ENCODE measurements around the gene SEC61A2.
"Not testable (repeated sequence)": the region's sequence is repeated elsewhere in the genome, so short reads cannot be mapped to it uniquely, and the experiment has no call there.

SEC61A2 gene

GRCh38 chr10:12160664-12161063 lies 31.2 kb downstream of the SEC61A2 start:
- no peak for DNase-seq (ENCODE audit: low read depth, low spot score)

DNA sequence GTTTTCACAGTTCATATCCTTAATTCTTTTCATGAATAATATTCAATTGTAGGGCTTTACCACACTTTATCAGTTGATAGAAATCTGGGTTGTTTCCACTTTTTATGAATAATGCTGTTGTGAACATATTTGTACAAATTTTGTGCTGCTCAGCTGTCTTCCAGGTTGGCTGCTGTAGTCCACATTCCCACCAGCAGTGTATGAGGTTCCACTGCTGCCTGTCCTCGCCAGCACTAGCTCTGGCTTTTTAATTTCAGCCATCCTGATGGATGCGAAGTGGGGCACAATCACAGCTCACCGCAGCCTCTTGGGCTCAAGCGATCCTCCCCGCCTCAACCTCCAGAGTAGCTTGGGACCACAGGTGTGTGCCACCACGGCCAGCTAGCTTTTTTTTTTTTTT lies 33.5 kb downstream of the SEC61A2 start:
- DNase-seq (ENCODE audit: low read depth, low spot score): no peak

GRCh38 chr10:12164085-12164484 lies 34.6 kb downstream of the SEC61A2 start:
- DNase-seq (ENCODE audit: low read depth, low spot score): no peak

GRCh38 chr10:12165036-12165435 lies 35.6 kb downstream of the SEC61A2 start:
- DNase-seq (ENCODE audit: low read depth, low spot score): no peak

DNA sequence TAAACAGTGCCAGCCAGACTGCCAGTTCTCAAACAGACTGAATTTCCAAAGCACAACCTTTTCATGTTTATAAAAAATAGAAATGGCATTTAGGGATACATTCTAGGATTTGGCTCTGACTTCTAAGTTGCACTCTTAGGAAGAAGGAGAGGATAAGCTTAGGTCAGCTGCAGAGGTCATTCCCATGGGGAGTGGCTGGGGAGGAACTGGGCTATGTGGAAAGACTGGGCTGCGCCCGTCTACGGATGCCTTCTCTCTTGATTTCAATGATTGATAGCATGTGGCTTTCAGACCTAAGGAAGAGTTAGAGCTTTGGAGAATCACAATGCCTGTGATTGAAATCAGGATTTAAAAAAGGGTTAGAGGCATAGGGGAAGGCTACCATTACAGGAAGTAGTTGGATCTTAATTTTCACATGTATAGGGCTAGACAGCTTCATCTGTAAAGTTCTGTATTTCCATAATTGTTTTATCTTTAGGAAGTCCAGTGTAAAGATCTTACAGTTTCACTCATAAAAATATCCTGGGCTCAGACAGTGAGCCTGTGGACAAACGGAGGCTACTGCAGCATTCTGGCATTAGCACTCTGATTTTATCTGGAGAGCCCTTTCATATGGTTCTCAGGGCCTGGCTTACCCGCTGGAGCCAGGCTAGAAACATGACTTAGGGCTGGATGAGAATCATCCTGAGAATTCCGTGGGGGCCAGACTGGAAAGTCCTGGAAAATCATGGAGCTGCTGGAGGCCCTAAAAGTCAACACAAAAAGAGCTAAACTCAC lies 36.7 kb downstream of the SEC61A2 start:
- no peak for DNase-seq (ENCODE audit: low read depth, low spot score)

- not testable (repeated sequence) for DNase-seq (ENCODE audit: low read depth, low spot score)
Observed at GRCh38 chr10:12171512-12171911, 42.0 kb downstream of the SEC61A2 start.

DNA sequence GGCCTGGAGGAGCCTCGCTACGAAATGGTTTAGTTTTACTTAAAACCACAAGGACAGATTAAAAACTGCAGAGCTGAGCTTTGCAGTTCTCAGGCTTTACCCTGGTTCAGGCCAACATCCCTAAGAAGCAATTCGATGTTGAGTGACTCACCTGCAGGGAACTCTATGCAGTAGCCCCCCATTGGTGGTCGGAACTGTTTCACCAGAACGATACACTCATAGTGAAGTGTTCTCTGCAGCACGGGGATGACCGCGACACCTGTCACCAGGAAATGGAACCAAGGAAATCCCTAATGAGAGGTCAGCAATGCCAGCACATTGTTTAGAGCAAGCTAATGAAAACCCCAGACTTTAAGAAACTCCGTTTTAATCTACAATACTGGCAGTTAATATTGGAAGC lies 48.2 kb downstream of the SEC61A2 start:
- DNase-seq (ENCODE audit: low read depth, low spot score): no peak

DNA sequence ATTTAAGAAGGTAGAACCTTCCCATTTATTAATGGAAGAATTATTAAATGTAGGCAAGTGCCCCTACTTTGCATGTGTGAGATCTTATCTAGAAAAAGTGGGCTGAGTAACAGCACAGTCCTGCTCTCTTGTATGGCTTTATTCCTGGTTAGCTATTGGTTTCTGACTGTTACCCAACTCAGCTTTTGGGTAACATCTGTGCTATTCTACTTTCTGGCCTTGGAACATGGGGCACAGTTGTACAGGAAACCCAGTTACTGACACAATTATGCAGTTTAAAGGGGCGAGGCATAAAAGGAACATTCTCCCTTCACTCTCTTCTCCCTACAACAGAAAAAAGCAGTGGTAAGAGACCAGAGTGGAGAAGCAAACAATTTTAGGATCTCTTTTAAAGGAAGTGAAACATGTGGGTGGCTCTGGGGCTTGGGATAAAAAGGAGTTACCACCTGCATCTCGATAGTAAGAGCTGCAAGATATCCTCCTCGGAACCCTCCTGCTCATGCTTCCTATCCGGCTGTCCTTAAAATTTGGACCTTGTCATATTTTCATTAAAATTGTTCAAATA lies 50.2 kb downstream of the SEC61A2 start:
- DNase-seq (ENCODE audit: low read depth, low spot score): no peak

DNA sequence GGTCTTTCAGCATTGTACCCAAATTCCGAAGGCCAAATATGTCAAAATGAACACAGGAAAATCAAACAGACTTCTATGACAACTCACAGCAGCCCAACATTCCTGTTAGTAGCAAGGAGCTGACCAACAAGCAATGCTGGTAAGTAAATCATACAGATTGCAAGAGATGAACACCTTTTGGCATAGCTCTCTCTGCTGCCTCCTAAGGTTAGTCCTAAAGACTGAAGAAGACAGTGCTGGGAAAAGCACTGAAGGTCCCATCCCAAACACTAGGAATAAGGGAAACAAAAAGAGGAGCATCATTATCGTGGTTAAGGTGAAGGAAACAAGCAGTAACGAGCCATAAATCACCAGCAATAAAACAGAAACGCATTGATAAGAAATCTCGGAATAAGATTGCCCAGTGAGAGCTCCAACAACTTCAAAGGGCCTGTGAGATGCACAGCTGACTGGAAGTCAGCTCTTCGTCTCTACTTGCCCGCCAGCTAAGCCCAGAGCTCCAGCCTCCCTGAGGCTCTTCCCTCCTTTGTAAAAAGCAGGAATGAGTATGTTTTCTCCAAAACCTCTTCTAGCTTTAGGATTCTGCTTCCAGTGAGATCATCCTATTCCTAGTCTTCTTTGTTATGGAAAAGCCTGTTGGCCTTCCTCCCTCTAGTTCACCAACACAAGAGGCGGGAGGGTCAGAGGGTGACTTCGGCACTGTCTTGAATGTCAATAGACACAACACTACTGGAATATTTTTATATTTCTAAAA lies 50.9 kb downstream of the SEC61A2 start:
- no peak for DNase-seq (ENCODE audit: low read depth, low spot score)

DNA sequence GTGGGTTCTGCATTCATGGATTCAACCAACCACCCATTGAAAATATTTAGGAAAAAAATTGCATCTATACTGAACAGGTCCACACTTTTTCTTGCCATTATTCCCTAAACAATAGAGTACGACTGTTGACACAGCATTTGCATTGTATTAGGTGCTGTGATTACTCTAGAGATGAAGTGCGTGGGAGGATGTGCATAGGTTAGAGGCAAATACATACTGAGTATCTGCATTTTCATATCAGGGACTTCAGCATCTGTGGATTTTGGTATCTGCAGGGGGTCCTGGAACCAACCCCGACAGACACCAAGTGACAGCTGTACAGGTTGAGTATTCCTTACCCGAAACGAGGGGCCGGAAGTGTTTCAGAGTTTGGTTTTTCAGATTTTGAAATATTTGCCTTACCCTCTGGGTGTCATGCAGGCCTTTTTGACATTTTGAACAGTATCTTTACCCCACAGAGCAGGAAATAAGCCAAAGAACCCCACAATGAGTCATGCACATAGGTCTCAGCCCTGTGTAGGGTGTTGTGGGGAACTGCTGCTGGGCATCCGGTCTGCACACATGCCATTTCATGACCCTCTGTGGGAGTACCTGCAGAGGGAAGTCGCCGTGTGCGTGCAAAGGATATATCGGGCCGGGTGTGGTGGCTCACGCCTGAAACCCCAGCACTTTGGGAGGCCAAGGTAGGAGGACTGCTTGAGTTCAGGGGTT lies 51.7 kb downstream of the SEC61A2 start:
- peak; percentile 41 for DNase-seq (ENCODE audit: low read depth, low spot score)

DNA sequence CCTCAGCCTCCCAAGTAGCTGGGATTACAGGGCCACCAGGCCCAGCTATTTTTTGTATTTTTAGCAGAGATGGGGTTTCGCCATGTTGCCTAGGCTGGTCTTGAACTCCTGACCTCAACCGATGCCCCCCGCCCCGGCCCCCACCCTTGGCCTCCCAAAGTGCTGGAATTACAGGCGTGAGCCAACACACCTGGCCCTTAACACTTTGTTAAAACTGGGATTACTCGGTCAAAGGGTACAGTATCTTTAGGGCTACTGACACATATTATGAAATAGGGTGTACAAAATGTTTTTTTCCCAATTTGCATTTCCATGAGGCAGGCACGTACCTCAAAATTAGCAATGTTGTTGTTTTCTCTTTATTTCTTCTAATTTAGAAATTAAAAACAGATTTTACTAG lies 54.7 kb downstream of the SEC61A2 start:
- no peak for DNase-seq (ENCODE audit: low read depth, low spot score)

- DNase-seq (ENCODE audit: low read depth, low spot score): no peak
Observed at GRCh38 chr10:12186323-12186722, 56.8 kb downstream of the SEC61A2 start.

- no peak for DNase-seq (ENCODE audit: low read depth, low spot score)
Observed at GRCh38 chr10:12187321-12187905, 57.9 kb downstream of the SEC61A2 start.

DNA sequence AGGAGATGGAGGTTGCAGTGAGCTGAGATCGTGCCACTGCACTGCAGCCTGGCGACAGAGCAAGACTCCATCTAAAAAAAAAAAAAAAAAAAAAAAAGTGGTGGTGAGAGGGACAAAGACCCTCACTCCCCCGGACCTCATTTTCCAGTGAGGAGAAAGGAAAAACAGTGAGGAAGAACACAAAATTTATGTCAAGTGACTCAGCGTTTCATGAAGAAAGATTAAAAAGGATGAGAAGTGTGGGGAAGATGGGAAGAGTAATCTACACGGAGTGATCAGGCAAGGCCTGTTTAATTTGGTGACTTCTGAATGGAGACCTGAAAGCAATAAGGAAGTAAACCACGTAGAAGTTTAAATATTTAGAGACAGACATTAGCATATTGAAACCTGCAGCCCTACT lies 59.2 kb downstream of the SEC61A2 start:
- DNase-seq (ENCODE audit: low read depth, low spot score): no peak

- no peak for DNase-seq (ENCODE audit: low read depth, low spot score)
Observed at GRCh38 chr10:12189426-12189825, 59.9 kb downstream of the SEC61A2 start.

DNA sequence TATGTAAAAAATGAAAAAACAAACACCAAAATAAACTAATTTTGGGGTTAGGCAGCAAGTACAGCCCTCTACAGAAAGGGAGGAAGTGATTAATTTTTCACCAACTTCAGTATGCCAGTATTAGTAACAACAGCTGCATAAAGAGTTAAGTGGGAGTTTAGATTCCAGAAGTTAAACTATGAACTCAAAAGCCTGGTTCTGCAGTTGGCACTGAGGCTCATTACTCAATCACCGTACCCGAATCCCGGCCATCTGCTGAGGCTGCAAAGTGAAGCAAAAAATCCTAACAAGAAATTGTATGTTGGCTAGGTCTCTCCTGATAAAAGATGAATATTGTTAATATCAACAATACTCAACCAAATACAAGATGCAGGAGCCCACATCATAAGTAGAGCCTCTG lies 62.2 kb downstream of the SEC61A2 start:
- no peak for DNase-seq (ENCODE audit: low read depth, low spot score)

DNA sequence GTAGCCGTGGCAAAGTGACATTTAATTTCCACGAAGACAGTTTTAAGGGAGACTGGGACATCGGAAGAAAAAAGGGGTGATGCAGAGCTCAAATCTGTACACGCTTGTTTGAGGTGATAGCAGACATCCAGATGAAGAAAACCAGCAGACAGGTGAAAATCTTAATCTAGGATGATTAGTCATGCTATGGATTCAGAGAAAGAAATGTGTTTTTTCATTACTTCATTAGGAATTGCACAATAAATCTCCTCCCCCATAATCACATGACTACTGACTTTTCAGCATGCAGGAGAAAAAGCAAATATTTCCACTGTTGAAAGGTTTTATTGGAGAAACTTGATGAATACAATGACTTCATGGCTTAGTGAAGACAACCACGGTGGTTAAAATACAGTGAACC lies 63.7 kb downstream of the SEC61A2 start:
- DNase-seq (ENCODE audit: low read depth, low spot score): no peak

- DNase-seq (ENCODE audit: low read depth, low spot score): peak; percentile 10
Observed at GRCh38 chr10:12194752-12195271, 65.3 kb downstream of the SEC61A2 start.

DNA sequence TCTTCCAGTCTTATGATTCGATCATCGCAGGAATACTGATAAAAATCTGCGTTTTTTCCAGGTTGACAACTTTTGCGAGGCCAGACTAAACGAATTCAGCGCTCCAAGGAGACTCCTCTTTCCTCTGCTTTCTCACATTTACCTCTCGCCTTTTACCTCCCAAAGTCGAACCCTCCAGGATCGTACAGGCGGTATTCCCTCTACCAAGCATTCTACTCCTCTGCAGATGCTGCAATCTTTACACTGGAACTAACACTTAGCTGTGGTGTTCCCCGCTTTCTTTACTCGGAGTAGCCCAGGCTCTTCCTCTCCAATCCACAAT lies 65.8 kb downstream of the SEC61A2 start:
- DNase-seq (ENCODE audit: low read depth, low spot score): no peak

DNA sequence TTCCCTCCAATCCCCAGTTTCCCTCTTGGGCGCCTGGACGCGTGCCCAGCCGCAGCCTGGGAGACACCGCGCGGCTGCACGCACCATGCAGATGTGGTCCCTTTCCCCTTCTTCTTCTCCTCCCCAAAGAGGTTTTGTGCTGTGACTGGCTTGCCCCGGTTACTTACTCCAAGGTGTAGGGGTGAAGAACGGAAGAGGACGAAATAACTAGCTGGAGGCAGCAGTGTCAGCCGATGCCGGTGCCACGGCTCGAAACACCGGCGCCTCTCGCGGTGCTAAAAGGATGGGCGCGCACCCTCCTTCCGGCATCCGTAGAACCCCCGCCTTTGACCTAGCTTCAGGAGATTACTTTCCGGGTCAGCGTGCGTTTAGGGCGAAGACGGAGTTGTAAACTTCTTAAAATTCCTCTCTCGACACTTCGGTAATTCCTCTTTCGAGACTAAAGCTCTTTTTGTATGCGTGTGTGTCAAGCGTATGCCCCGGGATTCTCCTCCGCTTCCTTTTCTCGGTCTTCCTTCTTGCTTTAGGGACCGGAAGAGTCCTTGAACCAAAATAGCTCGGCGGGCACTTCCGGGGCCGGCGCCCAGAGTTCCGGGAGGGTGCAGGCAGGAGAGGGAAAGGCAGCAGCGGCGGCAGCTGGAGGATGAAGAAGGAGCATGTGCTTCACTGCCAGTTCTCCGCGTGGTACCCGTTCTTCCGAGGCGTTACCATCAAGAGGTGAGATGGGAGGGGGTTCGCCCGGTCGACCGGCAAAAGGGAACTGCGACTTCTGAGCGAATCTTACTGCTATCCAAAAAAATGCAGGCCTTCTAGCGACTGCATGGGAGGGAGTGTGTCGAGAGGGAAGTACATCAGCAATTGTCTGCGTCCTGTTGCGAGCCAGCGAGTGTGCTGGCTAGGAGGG lies 66.4 kb downstream of the SEC61A2 start, which contains the start of the genes CDC123 and NUDT5:
CDC123 (plus strand) TSS at position 586 of the 904 bp plus-strand sequence; CDS start at position 644, 58 bp downstream.
NUDT5 (minus strand) TSS at position 289 of the 904 bp plus-strand sequence. CDS start 9,600 bp downstream, outside the sequence.
- peak; percentile 71 for DNase-seq (ENCODE audit: low read depth, low spot score)
